Stimulated activated CD8-positive, alpha-beta memory T cell treated with anti-CD3 and anti-CD28 coated beads, Interleukin-15, amount 100 ng/mL, for 1 hour (primary cell): ENCODE data around the gene NTF3.

ENCODE experiments used
- DNase-seq: peaks from one replicate; pipeline ENCODE4 v3.0.0-alpha.2; 2020; ENCODE audit warnings: low read depth

NTF3 gene

GRCh38 chr12:5511256-5511643 lies 79.3 kb downstream of the NTF3 start:
- DNase-seq: no peak

DNA sequence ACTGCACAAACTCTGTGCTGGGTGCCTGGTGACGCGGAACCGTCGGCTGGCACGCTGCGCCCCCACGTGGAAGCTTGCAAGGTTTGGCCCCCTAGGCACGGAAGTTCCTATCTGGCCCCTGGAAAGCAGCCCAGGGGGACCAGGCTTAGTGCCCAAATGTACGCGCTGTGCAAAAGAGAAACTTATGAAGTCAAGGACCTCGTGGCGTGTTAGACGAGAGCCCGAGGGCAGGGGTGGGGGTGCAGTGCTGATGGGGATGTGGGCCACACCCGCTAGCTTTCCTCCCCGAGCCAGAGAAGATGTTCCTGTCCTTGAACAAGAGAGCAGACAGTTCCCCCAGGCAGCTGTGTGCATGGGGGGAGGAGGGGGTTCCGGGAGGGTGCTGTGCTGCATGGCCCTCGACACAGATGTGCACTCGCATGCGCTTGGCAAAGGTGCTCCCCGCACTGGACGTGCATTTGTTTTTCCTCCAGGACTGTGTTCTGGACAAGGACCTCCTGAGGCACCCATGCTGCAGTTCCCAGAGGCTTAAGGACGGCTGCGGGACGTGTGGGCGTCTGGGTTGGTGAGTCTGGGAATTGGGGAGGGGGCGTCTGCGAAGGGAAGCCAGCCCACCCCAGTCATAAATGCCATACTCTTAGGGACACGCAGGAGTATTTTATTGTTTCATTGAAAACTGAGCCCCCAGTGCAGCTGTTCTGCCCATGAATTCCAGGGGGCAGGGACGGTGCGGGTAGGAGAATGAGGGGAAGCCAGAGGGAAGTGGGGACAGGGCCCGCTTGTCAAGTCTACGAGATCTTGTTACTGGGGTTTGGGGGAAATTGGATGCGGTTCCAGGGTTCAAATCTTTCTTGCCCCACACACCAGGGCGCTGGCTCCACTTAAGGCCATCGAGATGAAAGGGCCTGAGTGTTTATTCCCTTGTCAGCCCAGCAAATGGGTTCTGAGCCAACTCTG lies 80.0 kb downstream of the NTF3 start:
- no peak for DNase-seq

- no peak for DNase-seq
These were observed 80.7 kb downstream of the NTF3 start for GRCh38 chr12:5512601-5512970.

GRCh38 chr12:5513406-5513805 lies 81.5 kb downstream of the NTF3 start:
- no peak for DNase-seq

- DNase-seq: no peak
These were observed 82.1 kb downstream of the NTF3 start for GRCh38 chr12:5514016-5514415.

- no peak for DNase-seq
These were observed 82.6 kb downstream of the NTF3 start for GRCh38 chr12:5514545-5514944.

DNA sequence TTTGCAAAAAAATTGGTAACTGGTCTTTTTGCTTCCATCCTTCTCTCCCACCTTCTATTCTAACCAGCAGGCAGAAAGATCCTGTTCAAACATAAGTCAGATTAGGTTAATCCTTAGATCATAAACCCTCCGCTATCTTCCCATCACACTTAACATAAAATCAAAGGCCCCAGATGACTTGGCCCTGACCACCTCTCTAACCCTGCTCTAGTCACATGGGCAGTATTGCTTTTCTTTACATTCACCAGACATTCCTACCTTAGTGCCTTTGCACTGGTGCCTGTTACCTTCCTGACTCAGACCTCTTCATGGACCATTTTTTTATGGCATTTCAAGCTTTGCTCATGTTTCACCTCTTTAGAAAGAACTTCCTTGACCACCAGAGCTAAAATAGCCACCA lies 83.5 kb downstream of the NTF3 start:
- no peak for DNase-seq

DNA sequence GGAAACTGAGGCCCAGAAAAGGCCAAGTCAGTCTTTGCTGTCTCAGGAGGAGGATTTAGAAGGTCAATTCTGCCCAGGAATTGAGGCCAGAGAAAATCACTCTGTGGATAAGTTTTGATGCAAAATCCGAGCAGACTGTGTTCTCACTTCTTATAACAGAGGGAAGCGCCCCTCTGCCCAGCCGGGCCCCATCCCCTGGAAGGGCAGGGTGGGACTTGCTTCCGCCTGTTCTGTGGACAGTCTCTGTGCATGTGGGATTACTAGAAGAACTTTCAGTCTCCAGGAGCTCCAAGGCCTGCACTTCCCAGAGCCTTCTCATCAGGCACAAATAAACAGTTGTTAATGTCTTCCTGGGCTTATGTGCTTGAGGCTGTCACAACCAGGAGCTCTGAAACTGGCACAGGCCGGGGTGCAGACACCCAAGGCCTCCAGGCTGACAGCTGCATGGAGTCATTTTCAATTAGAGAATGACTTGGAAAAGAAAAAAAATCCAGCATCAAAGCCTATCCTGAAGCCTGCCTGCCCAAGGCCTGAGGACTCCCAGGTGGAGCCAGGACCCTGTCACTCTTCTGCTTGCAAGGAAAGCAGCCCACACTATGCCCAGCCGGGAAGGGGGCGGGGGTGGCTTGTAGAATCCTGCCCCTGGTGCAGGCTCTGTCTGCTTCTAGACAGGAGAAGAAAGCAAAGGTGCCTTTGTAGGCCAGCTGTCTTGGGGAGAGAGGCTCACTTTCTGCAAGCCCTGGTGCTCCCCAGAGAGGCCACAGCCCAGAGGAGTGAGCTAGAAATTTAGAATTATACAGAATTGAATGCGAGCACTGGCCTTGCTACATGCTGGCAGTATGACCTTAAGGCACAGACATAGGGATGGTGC lies 84.7 kb downstream of the NTF3 start:
- DNase-seq: no peak

DNA sequence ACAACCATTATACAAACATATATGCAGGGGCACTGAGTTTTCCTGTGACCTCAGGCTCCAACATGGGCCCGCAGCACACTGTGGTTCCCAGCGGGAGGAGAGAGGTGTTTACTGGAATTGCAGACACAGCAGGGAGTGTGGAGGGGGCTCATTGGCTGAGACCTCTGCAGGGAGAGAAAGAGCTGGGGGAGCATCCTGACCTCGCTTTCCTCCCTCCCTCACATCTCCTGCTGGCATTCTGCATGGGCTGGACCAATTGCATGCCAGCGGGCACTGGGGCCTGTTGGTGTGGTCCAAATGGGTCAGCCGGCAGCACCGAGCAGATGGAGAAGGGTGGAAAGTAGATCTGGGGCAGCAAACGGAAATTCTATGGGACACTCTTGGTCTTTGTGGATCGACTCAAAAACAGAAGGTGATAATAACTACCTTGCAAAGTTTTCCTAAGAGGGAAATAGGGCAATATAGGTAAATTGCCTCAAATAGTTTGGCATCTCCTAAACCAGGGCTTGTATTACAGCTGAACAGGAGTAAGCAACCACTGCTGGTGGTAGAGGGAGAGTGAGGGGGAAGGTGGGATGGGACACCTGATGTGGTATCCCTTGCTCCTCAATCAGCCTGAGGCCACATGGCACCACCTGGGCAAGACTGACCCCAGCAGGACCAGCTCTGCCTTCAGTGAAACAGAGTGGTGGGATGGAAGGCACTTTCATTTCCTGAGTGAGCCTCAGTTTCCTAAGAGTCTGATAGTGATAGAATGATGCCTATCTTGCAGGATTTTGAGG lies 86.9 kb downstream of the NTF3 start:
- no peak for DNase-seq

- no peak for DNase-seq
These were observed 88.1 kb downstream of the NTF3 start for GRCh38 chr12:5520037-5520436.

GRCh38 chr12:5520831-5521230 lies 88.9 kb downstream of the NTF3 start:
- DNase-seq: no peak

DNA sequence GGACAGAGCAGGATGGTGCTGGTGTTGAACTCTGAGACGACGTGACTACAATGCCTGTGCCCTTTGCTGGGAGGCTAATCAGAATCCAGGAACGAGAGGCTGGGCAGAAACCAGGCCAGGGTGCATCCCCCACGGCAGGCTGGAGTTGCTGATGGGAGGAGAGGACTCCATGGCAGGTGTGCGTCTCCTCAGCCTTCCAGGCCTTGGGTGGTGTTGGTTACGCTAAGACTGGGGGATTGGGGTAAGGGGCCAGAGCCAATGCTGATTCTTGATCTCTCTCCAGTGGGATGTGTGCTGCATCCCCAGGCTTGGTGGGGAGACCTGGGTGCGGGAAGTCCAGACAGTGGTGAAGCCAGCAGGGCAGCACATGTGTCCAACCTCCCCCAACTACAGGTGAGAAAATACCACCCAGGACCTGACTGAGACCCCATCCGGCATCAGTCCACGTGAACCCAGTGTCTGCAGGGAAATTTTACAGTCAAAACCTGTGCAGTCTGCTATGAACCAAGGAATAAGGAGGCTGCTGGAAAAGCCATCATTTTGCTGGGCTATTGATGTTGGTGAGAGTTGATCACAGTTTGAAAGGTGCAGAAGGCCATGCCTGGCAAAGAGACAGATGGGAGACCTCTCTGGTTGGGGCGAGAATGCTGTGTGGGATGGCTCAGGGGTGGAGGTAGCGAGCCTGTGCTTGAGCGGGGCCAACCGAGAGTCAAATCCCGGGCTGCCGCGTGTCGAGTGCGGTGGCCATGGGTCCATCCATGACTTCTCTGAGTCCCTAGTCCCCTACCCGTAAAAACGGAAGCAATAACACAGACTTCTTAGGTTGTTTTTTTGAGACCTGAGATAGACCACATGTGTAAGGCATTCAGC lies 89.8 kb downstream of the NTF3 start:
- DNase-seq: no peak

- no peak for DNase-seq
These were observed 90.8 kb downstream of the NTF3 start for GRCh38 chr12:5522432-5523335.

DNA sequence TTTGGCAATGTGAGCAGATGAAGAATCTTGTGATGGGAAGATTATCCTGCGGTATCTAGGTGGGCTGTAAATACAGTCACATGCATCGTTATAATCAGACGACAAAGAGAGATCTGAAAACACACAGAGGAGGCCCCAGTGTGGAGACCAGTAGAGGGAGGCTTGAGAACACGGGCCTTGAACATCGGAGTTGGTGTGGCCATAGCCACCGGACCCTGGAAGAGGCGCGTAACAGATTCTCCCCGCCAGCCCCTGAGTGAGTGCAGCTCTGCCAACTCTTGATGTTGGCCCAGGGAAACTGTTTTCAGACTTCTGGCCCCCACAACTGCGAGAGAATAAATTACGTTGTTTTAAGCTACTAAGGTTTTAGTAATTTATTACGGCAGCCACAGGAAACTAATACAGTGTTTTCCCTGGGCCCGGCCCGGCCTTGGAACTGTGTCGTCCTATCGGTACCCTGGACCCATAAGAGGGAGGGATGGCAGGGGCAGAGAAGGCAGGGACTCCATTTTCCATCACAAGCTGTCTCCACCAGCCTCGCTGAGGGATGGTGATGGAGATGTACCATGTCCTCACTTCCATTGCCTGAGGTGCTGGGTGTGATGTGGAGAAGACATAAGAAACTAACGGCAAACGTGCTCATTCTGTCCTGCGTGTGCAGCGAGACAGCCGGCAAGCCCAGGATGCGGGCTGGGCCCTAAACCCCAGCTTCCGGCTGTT lies 91.6 kb downstream of the NTF3 start:
- DNase-seq: no peak

DNA sequence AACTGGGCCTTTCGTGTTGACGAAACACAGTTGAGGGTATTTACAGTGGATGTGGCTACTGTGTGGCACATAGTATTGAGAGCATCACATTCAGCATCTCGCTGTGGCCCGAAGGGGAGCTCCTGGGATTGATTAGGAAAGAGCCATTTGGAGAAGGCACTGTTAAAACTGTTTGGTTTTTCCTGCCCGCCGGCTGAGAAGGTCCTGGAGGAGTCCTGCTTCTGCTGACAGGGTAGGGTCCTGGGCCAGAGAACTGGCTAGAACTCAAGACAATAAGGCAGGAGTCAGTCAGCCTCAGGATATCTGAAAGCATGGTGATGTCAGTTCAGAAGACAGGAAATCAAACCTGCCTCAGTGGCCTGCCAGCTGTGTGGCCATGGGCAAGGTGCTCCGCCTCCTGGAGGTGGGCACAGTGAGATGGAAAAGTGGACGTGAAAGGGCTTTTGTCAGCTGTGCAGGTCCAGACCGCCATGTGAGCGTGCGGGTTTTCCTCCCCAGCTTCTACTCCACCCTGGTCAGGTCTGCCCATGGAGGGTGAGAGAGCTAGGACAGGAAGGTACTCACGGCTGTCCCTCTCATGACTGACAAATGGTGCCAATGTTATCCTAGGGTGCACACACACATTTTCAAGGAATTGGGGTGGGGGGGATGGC lies 92.3 kb downstream of the NTF3 start:
- no peak for DNase-seq

DNA sequence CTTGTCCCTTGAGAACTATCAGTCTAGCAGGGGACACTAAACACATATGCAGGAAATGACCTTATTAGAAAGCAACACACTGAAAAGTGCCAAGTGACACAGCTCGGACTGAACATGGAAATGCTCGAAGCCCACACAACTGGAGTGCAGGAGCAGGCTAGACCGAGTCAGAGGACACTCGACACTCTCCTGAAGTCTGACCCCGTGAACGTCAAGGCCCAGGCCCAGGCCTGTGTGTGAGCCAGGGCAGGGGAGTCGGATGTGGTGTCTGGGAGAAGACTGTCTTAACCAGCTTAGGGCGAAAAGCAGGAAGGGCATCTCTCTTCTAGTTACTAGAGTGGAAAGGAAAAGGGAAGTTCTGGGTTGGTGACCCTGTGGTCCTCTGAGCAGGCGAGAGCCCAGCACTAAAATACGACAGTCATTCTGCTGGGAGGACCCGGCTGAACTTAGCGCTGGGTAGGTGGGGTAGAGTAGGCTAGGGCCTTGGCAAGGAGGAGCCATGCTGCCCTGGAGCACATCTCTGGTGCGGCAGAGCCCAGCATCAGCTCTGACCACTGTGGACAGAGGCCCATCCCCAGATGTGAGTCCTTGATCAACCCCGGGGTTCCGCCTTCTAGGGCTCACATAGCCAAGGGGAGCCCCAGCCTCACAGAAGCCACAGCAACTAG lies 93.0 kb downstream of the NTF3 start:
- DNase-seq: no peak

GRCh38 chr12:5525783-5526367 lies 94.0 kb downstream of the NTF3 start:
- no peak for DNase-seq

GRCh38 chr12:5533368-5533767 lies 101.5 kb downstream of the NTF3 start:
- DNase-seq: no peak
